ENCODE results near the gene HELQ. TPM values are rescaled to one million over a fixed set of nuclear protein-coding genes. Genes with fewer than 3 reads are reported as not detected.

Gene HELQ
- total and polyA plus RNA-seq, 4 donors = 5.8 to 10.0 (median 6.7) TPM

DNA sequence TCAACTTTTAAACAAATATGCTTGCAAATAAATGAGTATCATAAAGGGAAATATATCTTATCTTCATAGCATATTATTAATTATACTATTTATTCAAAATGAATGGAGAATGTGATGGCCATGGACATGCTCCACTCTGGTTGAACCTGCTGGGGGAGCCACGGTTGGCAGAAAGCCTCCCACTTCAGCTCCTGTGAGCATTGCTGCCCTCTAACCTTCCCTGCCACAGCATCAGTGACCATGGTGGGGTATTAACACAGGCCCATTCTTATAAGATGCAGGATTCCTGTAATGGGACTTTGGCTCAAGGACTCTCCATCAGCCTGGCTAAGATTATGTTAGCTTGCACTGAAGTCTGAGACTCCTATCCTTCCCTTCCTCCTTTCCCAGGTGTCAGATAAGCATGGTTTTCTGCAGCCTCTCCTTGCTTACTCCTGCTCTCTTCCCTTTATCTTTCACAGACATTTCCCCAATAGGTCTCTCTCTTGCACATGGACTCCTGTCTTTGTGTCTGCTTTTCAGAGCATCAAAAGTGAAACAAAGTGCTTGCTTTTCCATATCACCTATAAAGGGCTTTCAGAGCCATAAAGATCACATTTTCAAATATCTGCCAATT lies 34.2 kb upstream of the HELQ start:
- no peak overlapping the region for H3K27ac ChIP-seq (ENCODE audit: low read depth in 1 of 2, low read length in 2 of 2)
- no peaks in the 10 kb centered on the region for H3K27me3 ChIP-seq (ENCODE audit: control insufficient read depth in 4 of 4, insufficient read depth in 4 of 4, low read length in 3 of 4)
- no peak for TF ChIP-seq GABPA (IDR thresholded peaks at IDR 0.05 in 1 of 2, conservative IDR thresholded peaks at IDR 0.05 in 1 of 2)
- no peak for TF ChIP-seq FOXA2 (IDR thresholded peaks at IDR 0.05)
- peaks cover 4 to 12% (median 10%) of the 10 kb centered on the region in 4 donors for H3K4me1 ChIP-seq (ENCODE audit: control insufficient read depth in 4 of 4, insufficient read depth in 4 of 4, low read length in 3 of 4)
- no peak overlapping the region for H3K9ac ChIP-seq (ENCODE audit: low read depth in 1 of 2, low read length in 2 of 2)
- no peaks in the 10 kb centered on the region for H3K36me3 ChIP-seq (ENCODE audit: control insufficient read depth in 4 of 4, insufficient read depth in 3 of 4, low read depth in 1 of 4, low read length in 3 of 4)
- 20% methylated on average over 1 of the region's 1 CpG for WGBS
- H3K9me3 ChIP-seq (ENCODE audit: control insufficient read depth in 4 of 4, low read length in 3 of 4) = no peaks in the 10 kb centered on the region
- no peak overlapping the region for H3K4me3 ChIP-seq (ENCODE audit: low read depth in 1 of 3, low read length in 3 of 3)
- DNase-seq (ENCODE audit: low spot score) = no peak

DNA sequence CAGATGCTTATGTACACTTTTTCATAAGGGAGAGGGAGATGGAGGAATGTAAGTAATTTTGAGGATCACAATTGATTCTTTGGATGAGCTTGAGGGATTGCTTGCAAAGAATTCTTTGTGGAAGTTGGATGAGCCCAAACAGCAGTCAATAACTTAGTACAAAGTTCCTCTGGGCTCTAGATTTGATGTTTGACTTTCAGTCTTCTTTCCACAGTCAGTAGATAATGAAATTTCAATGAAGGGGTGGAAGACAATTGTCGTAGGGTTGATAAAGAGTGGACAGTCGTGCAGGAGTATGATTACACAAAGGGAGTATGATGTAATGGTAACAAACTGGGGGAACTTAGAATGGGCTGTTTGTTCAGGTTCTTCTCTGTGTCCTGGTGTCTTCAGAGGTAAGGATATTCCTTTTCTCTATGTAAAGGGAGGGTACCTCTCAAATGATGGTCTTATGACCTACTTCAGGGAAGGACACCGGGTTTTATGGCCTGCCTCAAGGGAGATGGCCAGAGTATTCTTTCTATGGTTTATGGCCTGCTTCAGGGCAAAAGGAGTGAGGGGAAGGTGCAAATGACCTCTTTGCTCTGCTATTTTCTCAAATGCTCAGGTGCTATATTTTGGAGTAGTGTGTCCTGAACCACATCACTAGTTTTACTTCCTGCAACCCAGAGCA lies 31.0 kb upstream of the HELQ start:
- 59% methylated on average over 3 of the region's 3 CpGs for WGBS
- Histone ChIP-seq H3K9ac (ENCODE audit: low read depth in 1 of 2, low read length in 2 of 2) (no peak overlapping the region), H3K36me3 (ENCODE audit: control insufficient read depth in 4 of 4, insufficient read depth in 3 of 4, low read depth in 1 of 4, low read length in 3 of 4) (no peaks in the 10 kb centered on the region), H3K27me3 (ENCODE audit: control insufficient read depth in 4 of 4, insufficient read depth in 4 of 4, low read length in 3 of 4) (no peaks in the 10 kb centered on the region), H3K4me3 (ENCODE audit: low read depth in 1 of 3, low read length in 3 of 3) (no peak overlapping the region), H3K4me1 (ENCODE audit: control insufficient read depth in 4 of 4, insufficient read depth in 4 of 4, low read length in 3 of 4) (peaks cover 4 to 13% (median 11%) of the 10 kb centered on the region in 4 donors), H3K27ac (ENCODE audit: low read depth in 1 of 2, low read length in 2 of 2) (no peak overlapping the region), H3K9me3 (ENCODE audit: control insufficient read depth in 4 of 4, low read length in 3 of 4) (no peaks in the 10 kb centered on the region)
- no peak for DNase-seq (ENCODE audit: low spot score)
- TF ChIP-seq RAD21 (IDR thresholded peaks at IDR 0.05) (no peak), JUND (IDR thresholded peaks at IDR 0.05) (no peak), SP1 (IDR thresholded peaks at IDR 0.05) (no peak), HNF4A (conservative IDR thresholded peaks at IDR 0.05) (peak; percentile 20 to 30)
- TF ChIP-seq, protein P1, sequence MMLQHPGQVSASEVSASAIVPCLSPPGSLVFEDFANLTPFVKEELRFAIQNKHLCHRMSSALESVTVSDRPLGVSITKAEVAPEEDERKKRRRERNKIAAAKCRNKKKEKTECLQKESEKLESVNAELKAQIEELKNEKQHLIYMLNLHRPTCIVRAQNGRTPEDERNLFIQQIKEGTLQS (IDR thresholded peaks at IDR 0.05) = no peak

DNA sequence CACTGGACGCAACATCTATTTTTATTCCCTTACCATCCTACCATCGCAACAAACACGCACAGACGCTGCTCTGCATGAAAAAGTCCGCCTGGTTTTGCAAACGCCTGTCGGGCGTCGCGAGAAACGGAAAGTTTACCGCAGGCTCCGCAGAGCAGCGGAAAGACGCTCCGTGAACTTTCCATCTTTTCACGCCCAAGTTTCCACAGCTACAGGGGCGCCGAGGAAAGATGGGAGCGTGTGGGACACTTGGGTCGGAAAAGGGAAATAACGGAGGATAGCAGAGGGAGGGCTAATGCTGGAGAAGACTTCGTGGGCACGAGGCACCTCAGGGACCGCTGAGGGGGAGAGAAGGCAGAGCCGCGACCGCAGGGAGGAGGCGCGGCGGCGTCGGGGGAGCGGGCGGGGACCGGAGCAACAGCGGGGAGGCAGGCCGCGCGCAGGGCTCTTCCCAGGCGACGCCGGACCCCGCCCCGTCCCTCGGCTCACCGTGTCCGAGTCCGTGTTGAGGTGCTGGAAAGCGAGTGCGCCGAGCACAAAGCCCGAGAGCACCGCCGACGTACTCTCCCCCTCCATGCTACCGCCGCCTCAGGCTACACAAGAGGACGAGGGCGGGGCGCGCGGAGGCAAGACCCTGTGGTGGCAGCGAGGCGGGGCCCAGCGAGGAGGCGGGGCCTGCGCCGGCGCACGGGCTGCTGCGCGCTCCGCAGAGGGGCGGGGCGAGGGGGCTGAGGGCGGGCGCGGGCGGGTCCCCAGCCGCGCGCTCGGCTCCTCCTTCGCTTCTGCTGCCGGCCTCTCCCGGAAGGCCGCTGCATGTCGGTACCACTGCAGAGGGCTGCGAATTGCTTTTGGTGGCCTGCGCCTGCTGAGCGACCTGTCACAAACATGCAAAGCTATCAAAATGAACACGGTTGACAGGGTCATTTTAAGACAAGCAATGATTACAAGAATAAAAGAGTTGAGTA lies 29.2 kb upstream of the HELQ start, which contains the start of gene ABRAXAS1:
ABRAXAS1 (minus strand) TSS at position 601 of the 962 bp plus-strand sequence; CDS start at position 573, 28 bp downstream.
- no peaks in the 10 kb centered on the region for H3K36me3 ChIP-seq (ENCODE audit: control insufficient read depth in 4 of 4, insufficient read depth in 3 of 4, low read depth in 1 of 4, low read length in 3 of 4)
- 1% methylated on average over 93 of the region's 93 CpGs for WGBS
- TF ChIP-seq TAF1 (conservative IDR thresholded peaks at IDR 0.05) (peak; percentile 21), YY1 (IDR thresholded peaks at IDR 0.05) (peak; percentile 60), NR2F2 (IDR thresholded peaks at IDR 0.05) (no peak)
- TF ChIP-seq, protein P2, sequence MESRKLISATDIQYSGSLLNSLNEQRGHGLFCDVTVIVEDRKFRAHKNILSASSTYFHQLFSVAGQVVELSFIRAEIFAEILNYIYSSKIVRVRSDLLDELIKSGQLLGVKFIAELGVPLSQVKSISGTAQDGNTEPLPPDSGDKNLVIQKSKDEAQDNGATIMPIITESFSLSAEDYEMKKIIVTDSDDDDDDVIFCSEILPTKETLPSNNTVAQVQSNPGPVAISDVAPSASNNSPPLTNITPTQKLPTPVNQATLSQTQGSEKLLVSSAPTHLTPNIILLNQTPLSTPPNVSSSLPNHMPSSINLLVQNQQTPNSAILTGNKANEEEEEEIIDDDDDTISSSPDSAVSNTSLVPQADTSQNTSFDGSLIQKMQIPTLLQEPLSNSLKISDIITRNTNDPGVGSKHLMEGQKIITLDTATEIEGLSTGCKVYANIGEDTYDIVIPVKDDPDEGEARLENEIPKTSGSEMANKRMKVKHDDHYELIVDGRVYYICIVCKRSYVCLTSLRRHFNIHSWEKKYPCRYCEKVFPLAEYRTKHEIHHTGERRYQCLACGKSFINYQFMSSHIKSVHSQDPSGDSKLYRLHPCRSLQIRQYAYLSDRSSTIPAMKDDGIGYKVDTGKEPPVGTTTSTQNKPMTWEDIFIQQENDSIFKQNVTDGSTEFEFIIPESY (IDR thresholded peaks at IDR 0.05) = no peak
- H3K4me1 ChIP-seq (ENCODE audit: control insufficient read depth in 4 of 4, insufficient read depth in 4 of 4, low read length in 3 of 4) = peaks cover 4 to 13% (median 11%) of the 10 kb centered on the region in 4 donors
- H3K27me3 ChIP-seq (ENCODE audit: control insufficient read depth in 4 of 4, insufficient read depth in 4 of 4, low read length in 3 of 4) = no peaks in the 10 kb centered on the region
- DNase-seq (ENCODE audit: low spot score) = peak; percentile 94
- H3K9me3 ChIP-seq (ENCODE audit: control insufficient read depth in 4 of 4, low read length in 3 of 4) = no peaks in the 10 kb centered on the region
- peak within 1 kb of the TSS; percentile 71 to 89 (median 84) for H3K4me3 ChIP-seq (ENCODE audit: low read depth in 1 of 3, low read length in 3 of 3)
- H3K9ac ChIP-seq (ENCODE audit: low read depth in 1 of 2, low read length in 2 of 2) = peak within 1 kb of the TSS; percentile 57 to 71
- peak within 1 kb of the TSS; percentile 47 to 86 for H3K27ac ChIP-seq (ENCODE audit: low read depth in 1 of 2, low read length in 2 of 2)
